SK-N-SH (cell line): Measurements from ENCODE around the gene CDRT15L2. TPM values are rescaled to one million over a fixed set of nuclear protein-coding genes. Genes with fewer than 3 reads are reported as not detected.

Experiments used
- CTCF ChIA-PET: fragments of 300-600, 350-600 bp; formaldehyde crosslinking; extraction: SDS; loops from one replicate; lab custom pipeline; 2021; lab: Yijun Ruan, JAX
- POLR2A ChIA-PET: fragments of 350-600 bp; sonication (Branson Sonifier 250); formaldehyde crosslinking; extraction: SDS; loops from one replicate; lab custom pipeline; 2020; ENCODE audit warnings: antibody characterized with exemption, inconsistent platforms; lab: Yijun Ruan, JAX
- DNase-seq: peaks from one replicate; pipeline ENCODE4 v3.0.0; 2012
- H2AFZ ChIP-seq: fragments of 200-600 bp; sonication (generic); 2 replicates; pipeline ENCODE4 v1.8.1; 2016; ENCODE audit warnings: antibody characterized with exemption, mild to moderate bottlenecking, low read depth
- H3F3A ChIP-seq: fragments of 200-600 bp; sonication (generic); replicated peaks from 2 replicates; pipeline ENCODE3; 2016; ENCODE audit warnings: antibody characterized with exemption, mild to moderate bottlenecking; ENCODE audit not compliant: insufficient read depth
- H3K27ac ChIP-seq, 2 experiments: fragments of 200-500 bp in 1 of 2; fragments of 200-600 bp in 1 of 2; sonication (Bioruptor generic) in 1 of 2; sonication (generic), shearing (Covaris generic) in 1 of 2; 2 replicates each; pipeline versions ENCODE4 v1.5.1 to v1.6.1; 2014 to 2016; ENCODE audit warnings: low read depth in 2 of 2, inconsistent platforms in 1 of 2, low read length in 1 of 2, mild to moderate bottlenecking in 1 of 2, mixed read lengths in 1 of 2
- H3K27me3 ChIP-seq: fragments of 200-600 bp; sonication (generic), shearing (Covaris generic); 2 replicates; pipeline ENCODE4 v1.6.1; 2016; ENCODE audit warnings: mixed run types; ENCODE audit not compliant: insufficient read depth
- H3K36me3 ChIP-seq, 2 experiments: fragments of 200-500 bp in 1 of 2; fragments of 200-600 bp in 1 of 2; sonication (Bioruptor generic) in 1 of 2; sonication (generic) in 1 of 2; replicated peaks in 1 of 2; 2 replicates each; pipeline versions ENCODE3 to v1.5.1; 2014 to 2016; ENCODE audit warnings: low read length in 1 of 2, mild to moderate bottlenecking in 1 of 2; ENCODE audit not compliant: insufficient read depth in 2 of 2, control insufficient read depth in 1 of 2
- H3K4me1 ChIP-seq, 2 experiments: fragments of 200-500 bp in 1 of 2; fragments of 200-600 bp in 1 of 2; sonication (Bioruptor generic) in 1 of 2; sonication (generic), shearing (Covaris generic) in 1 of 2; 2 replicates each; pipeline versions ENCODE4 v1.5.1 to v1.6.1; 2014 to 2016; ENCODE audit warnings: low read depth in 1 of 2, low read length in 1 of 2, mixed run types in 1 of 2; ENCODE audit not compliant: insufficient read depth in 2 of 2, control insufficient read depth in 1 of 2
- H3K4me2 ChIP-seq: fragments of 200-600 bp; sonication (generic), shearing (Covaris generic); 2 replicates; pipeline ENCODE4 v1.6.1; 2017; ENCODE audit warnings: mixed run types
- H3K4me3 ChIP-seq, 2 experiments: fragments of 200-500 bp in 1 of 2; fragments of 200-600 bp in 1 of 2; sonication (Bioruptor generic) in 1 of 2; sonication (generic), shearing (Covaris generic) in 1 of 2; 2 replicates each; pipeline versions ENCODE4 v1.5.1 to v1.8.1; 2014 to 2016; ENCODE audit warnings: low read depth in 2 of 2, inconsistent platforms in 1 of 2, low read length in 1 of 2, mild to moderate bottlenecking in 1 of 2, mixed read lengths in 1 of 2, moderate library complexity in 1 of 2
- H3K79me2 ChIP-seq: fragments of 200-600 bp; sonication (generic); 2 replicates; pipeline ENCODE4 v1.8.1; 2017; ENCODE audit warnings: mild to moderate bottlenecking; ENCODE audit not compliant: insufficient read depth
- H3K9ac ChIP-seq: fragments of 200-600 bp; sonication (generic); 2 replicates; pipeline ENCODE4 v1.6.1; 2017; ENCODE audit warnings: mixed run types
- H3K9me2 ChIP-seq: fragments of 200-600 bp; sonication (generic); 2 replicates; pipeline ENCODE4 v1.6.1; 2017; ENCODE audit warnings: mixed run types
- H3K9me3 ChIP-seq: fragments of 200-600 bp; sonication (generic); 2 replicates; pipeline ENCODE4 v1.6.1; 2017; ENCODE audit warnings: mixed run types, mild to moderate bottlenecking, moderate library complexity
- H4K20me1 ChIP-seq: fragments of 200-600 bp; sonication (generic); 2 replicates; pipeline ENCODE4 v1.6.1; 2017; ENCODE audit warnings: mild to moderate bottlenecking, mixed run types; ENCODE audit not compliant: insufficient read depth
- ELF1 ChIP-seq: IDR thresholded peaks from 2 replicates; pipeline ENCODE4 v1.4.0; 2012
- EP300 ChIP-seq, 2 experiments: IDR thresholded peaks; 2 replicates each; pipeline versions ENCODE4 v1.4.0 to v1.6.1; 2012; ENCODE audit warnings: borderline replicate concordance in 1 of 2, low read depth in 1 of 2, low read length in 1 of 2
- FOXJ3 ChIP-seq: sonication (generic); formaldehyde crosslinking; IDR thresholded peaks from 2 replicates; pipeline ENCODE4 v1.5.1; 2020; ENCODE audit warnings: mild to moderate bottlenecking, missing genetic modification reagents
- FOXM1 ChIP-seq: IDR thresholded peaks from 2 replicates; pipeline ENCODE4 v1.4.0; 2012; ENCODE audit warnings: low read depth, mild to moderate bottlenecking
- GATA2 ChIP-seq: sonication (generic); formaldehyde crosslinking; IDR thresholded peaks from 2 replicates; pipeline ENCODE4 v1.5.0; 2020; ENCODE audit warnings: mild to moderate bottlenecking, missing genetic modification reagents
- JUND ChIP-seq: IDR thresholded peaks from 2 replicates; pipeline ENCODE4 v1.4.0; 2012
- MXI1 ChIP-seq: IDR thresholded peaks from 2 replicates; pipeline ENCODE4 v1.6.1; 2012; ENCODE audit warnings: mild to moderate bottlenecking, low read depth, low read length, improper control_type of control experiment
- NRF1 ChIP-seq: IDR thresholded peaks from 2 replicates; pipeline ENCODE4 v1.6.1; 2012; ENCODE audit warnings: low read depth, mild to moderate bottlenecking, low read length
- POLR2AphosphoS5 ChIP-seq: IDR thresholded peaks from 2 replicates; pipeline ENCODE4 v1.6.1; 2012; ENCODE audit warnings: low read depth, low read length
- TCF12 ChIP-seq: IDR thresholded peaks from 2 replicates; pipeline ENCODE4 v1.4.0; 2012
- WGBS: methylation state at CpG from one replicate; pipeline ENCODE4 v1.1.6; 2017; ENCODE audit warnings: low lambda C conversion rate; 5-methylcytosine and 5-hydroxymethylcytosine counted together
- polyA plus RNA-seq, 3 experiments: library from polyadenylated mRNA; depleted of rRNA; stranded (reverse); fragments of >200 nt; gene quantifications; 2 replicates each; pipeline ENCODE4 v1.2.3, GENCODE V29; 2012
- TF ChIP-seq, protein P1 (sequence below): fragments of 200-600 bp; sonication (generic); IDR thresholded peaks from 2 replicates; pipeline ENCODE4 v1.6.1; 2017; ENCODE audit warnings: antibody characterized with exemption, mild to moderate bottlenecking, moderate library complexity
- TF ChIP-seq, protein P2 (sequence below): IDR thresholded peaks from 2 replicates; pipeline ENCODE4 v1.4.0; 2012; ENCODE audit warnings: low read depth, borderline replicate concordance
- TF ChIP-seq, protein P3 (sequence below): IDR thresholded peaks from 2 replicates; pipeline ENCODE4; 2012
- TF ChIP-seq, protein P4 (sequence below): IDR thresholded peaks from 2 replicates; pipeline ENCODE4 v1.4.0; 2012; ENCODE audit warnings: low read depth, borderline replicate concordance

The CDRT15L2 gene
- polyA plus RNA-seq, 1 of the 3 experiments (the other 2 are of a cell fraction), result not detected

DNA sequence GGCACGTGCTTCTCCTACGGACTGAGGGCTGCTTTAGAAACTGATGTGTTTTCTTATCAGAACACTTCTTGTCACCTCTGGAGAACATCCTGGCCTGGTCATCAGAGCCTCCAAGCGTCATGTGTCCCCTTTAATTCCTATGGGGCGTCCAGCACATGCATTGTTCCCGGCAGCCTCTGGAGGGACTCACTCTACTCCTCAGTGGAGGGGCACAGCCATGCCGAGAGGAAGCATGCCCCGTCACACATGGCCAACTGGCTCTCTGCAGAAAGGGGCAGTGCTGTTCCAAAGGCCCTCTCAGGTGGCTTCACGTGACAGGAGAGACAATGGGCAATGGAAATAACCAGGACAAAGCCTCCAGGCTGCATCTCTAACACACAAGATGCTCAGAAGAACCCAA, 31.8 kb downstream of the CDRT15L2 start:
- H3K27me3 ChIP-seq, result no peaks in the 10 kb centered on the region
- H4K20me1 ChIP-seq, result no peaks in the 10 kb centered on the region
- CTCF ChIA-PET, result no interaction called here
- no peaks in the 10 kb centered on the region for H3K79me2 ChIP-seq
- H3K36me3 ChIP-seq, result no peaks in the 10 kb centered on the region
- POLR2A ChIA-PET, result no interaction called here
- no peaks in the 10 kb centered on the region for H3F3A ChIP-seq
- H3K9me2 ChIP-seq, result no peaks in the 10 kb centered on the region
- no peaks in the 10 kb centered on the region for H3K9me3 ChIP-seq
- no peak overlapping the region for H3K9ac ChIP-seq
- no peak overlapping the region for H2AFZ ChIP-seq
- H3K4me2 ChIP-seq, result no peak overlapping the region
- H3K27ac ChIP-seq, result no peak overlapping the region
- TF ChIP-seq JUND (no peak), FOXM1 (no peak), FOXJ3 (CRISPR knock-in tag) (no peak), TCF12 (no peak), POLR2AphosphoS5 (no peak)
- TF ChIP-seq, protein P1, sequence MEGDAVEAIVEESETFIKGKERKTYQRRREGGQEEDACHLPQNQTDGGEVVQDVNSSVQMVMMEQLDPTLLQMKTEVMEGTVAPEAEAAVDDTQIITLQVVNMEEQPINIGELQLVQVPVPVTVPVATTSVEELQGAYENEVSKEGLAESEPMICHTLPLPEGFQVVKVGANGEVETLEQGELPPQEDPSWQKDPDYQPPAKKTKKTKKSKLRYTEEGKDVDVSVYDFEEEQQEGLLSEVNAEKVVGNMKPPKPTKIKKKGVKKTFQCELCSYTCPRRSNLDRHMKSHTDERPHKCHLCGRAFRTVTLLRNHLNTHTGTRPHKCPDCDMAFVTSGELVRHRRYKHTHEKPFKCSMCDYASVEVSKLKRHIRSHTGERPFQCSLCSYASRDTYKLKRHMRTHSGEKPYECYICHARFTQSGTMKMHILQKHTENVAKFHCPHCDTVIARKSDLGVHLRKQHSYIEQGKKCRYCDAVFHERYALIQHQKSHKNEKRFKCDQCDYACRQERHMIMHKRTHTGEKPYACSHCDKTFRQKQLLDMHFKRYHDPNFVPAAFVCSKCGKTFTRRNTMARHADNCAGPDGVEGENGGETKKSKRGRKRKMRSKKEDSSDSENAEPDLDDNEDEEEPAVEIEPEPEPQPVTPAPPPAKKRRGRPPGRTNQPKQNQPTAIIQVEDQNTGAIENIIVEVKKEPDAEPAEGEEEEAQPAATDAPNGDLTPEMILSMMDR, result no peak
- TF ChIP-seq, protein P2, sequence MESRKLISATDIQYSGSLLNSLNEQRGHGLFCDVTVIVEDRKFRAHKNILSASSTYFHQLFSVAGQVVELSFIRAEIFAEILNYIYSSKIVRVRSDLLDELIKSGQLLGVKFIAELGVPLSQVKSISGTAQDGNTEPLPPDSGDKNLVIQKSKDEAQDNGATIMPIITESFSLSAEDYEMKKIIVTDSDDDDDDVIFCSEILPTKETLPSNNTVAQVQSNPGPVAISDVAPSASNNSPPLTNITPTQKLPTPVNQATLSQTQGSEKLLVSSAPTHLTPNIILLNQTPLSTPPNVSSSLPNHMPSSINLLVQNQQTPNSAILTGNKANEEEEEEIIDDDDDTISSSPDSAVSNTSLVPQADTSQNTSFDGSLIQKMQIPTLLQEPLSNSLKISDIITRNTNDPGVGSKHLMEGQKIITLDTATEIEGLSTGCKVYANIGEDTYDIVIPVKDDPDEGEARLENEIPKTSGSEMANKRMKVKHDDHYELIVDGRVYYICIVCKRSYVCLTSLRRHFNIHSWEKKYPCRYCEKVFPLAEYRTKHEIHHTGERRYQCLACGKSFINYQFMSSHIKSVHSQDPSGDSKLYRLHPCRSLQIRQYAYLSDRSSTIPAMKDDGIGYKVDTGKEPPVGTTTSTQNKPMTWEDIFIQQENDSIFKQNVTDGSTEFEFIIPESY, result no peak
- TF ChIP-seq, protein P3, sequence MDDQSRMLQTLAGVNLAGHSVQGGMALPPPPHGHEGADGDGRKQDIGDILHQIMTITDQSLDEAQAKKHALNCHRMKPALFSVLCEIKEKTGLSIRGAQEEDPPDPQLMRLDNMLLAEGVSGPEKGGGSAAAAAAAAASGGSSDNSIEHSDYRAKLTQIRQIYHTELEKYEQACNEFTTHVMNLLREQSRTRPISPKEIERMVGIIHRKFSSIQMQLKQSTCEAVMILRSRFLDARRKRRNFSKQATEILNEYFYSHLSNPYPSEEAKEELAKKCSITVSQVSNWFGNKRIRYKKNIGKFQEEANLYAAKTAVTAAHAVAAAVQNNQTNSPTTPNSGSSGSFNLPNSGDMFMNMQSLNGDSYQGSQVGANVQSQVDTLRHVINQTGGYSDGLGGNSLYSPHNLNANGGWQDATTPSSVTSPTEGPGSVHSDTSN, result no peak
- H3K4me1 ChIP-seq, result no peaks in the 10 kb centered on the region; a peak in 1 of 4 replicates
- no peak overlapping the region for H3K4me3 ChIP-seq
- WGBS, result 63% methylated on average over 4 of the region's 8 CpGs
- peak; percentile 27 for DNase-seq

DNA sequence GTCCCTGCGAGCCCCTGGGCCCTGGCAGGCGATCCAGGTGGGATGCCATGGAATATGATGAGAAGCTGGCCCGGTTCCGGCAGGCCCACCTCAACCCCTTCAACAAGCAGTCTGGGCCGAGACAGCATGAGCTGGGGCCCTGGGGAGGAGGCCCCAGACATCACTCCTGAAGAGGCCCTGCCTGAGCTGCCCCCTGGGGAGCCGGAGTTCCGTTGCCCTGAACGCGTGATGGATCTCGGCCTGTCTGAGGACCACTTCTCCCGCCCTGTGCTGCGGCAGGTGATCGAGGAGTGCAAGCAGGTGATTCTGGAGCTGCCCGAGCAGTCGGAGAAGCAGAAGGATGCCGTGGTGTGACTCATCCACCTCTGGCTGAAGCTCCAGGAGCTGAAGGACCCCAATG, 33.1 kb downstream of the CDRT15L2 start:
- POLR2A ChIA-PET, result no interaction called here
- no peak overlapping the region for H3K9ac ChIP-seq
- H3K4me1 ChIP-seq, result no peaks in the 10 kb centered on the region; a peak in 1 of 4 replicates
- no peaks in the 10 kb centered on the region for H4K20me1 ChIP-seq
- H3F3A ChIP-seq, result no peaks in the 10 kb centered on the region
- no peaks in the 10 kb centered on the region for H3K27me3 ChIP-seq
- H3K27ac ChIP-seq, result no peak overlapping the region
- H3K9me3 ChIP-seq, result no peaks in the 10 kb centered on the region
- no peaks in the 10 kb centered on the region for H3K79me2 ChIP-seq
- H2AFZ ChIP-seq, result no peak overlapping the region
- H3K4me2 ChIP-seq, result no peak overlapping the region
- 80% methylated on average over 14 of the region's 16 CpGs for WGBS
- TF ChIP-seq FOXJ3 (CRISPR knock-in tag) (no peak), ELF1 (no peak), NRF1 (no peak), GATA2 (no peak), MXI1 (no peak), EP300 (IDR thresholded peaks at IDR 0.05; ENCODE audit: borderline replicate concordance in 1 of 2, low read depth in 1 of 2, low read length in 1 of 2) (no peak)
- TF ChIP-seq, protein P4, sequence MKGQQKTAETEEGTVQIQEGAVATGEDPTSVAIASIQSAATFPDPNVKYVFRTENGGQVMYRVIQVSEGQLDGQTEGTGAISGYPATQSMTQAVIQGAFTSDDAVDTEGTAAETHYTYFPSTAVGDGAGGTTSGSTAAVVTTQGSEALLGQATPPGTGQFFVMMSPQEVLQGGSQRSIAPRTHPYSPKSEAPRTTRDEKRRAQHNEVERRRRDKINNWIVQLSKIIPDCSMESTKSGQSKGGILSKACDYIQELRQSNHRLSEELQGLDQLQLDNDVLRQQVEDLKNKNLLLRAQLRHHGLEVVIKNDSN, result no peak
- CTCF ChIA-PET, result no interaction called here
- H3K36me3 ChIP-seq, result no peaks in the 10 kb centered on the region
- no peaks in the 10 kb centered on the region for H3K9me2 ChIP-seq
- H3K4me3 ChIP-seq, result no peak overlapping the region
- DNase-seq, result no peak
